CD1c-positive myeloid dendritic cell (primary cell): ENCODE measurements around the gene DOCK4.
"Not testable (repeated sequence)": the region's sequence is repeated elsewhere in the genome, so short reads cannot be mapped to it uniquely, and the experiment has no call there.

Experiments used
- DNase-seq: peaks from one replicate; pipeline ENCODE4 v3.0.0-alpha.2; 2016; ENCODE audit errors: extremely low spot score

The DOCK4 gene

GRCh38 chr7:112133328-112133727 is 72.9 kb downstream of the DOCK4 start:
- no peak for DNase-seq

DNA sequence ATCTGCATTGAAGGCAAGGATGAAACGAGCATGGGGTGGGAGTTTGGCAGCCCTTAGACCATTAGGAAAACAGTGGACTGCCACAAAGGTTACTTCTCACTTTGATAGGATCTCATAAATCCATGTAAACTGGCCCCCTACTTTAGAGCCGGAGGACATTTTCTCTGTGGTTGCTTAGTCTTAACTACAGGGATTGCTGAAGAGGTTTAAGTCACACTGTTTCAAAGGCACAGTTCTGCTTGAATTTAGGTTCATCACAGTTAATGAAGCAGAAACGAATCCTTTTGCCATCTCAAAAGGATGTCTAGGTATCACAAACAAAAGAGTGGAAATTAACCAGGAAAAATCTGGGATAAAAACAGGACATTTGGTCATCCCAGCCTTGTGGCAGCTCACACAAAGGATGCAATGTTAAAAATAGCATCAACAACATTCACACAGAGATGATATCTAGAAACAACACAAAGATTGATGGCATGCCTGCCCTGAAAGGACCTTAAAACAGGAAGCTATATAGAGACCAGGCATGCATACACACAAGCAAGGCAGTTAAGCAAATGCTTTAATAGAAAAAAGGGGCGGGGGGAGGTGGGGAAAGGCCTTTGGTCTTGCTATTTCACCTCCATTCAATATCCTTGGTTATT is 74.0 kb downstream of the DOCK4 start:
- no peak for DNase-seq

DNA sequence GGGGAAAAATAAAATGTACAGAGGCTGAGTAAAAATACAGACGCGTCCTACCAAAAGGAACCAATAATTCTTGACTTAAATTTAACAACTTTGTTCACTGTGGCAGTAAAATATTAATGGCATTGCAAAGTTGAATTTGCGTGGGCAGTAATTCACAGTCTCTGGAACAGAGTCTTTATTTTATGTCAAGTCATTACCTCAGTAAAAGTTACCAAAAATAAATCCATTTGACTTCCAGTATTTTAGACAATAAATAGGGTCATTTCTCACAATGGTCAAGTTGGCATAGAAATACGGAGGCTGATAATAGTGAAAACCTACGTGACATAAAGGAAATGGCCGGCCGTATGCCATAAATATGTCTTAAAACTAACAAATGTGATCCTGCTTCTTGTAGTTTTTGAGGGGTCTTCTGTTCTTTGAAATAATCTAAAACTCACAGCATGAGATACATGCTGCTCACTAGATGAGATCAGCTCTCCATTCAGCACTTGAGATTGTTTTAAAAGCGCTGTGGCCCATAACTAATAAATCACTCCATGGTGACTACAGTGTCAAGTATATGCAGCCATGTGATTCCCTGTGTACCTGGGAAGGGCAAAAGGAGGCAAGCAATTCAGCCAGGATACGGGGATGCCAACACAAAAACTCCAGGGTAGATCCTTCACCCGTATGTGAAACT is 75.3 kb downstream of the DOCK4 start:
- DNase-seq = no peak

GRCh38 chr7:112129655-112130323 is 76.4 kb downstream of the DOCK4 start:
- no peak for DNase-seq

DNA sequence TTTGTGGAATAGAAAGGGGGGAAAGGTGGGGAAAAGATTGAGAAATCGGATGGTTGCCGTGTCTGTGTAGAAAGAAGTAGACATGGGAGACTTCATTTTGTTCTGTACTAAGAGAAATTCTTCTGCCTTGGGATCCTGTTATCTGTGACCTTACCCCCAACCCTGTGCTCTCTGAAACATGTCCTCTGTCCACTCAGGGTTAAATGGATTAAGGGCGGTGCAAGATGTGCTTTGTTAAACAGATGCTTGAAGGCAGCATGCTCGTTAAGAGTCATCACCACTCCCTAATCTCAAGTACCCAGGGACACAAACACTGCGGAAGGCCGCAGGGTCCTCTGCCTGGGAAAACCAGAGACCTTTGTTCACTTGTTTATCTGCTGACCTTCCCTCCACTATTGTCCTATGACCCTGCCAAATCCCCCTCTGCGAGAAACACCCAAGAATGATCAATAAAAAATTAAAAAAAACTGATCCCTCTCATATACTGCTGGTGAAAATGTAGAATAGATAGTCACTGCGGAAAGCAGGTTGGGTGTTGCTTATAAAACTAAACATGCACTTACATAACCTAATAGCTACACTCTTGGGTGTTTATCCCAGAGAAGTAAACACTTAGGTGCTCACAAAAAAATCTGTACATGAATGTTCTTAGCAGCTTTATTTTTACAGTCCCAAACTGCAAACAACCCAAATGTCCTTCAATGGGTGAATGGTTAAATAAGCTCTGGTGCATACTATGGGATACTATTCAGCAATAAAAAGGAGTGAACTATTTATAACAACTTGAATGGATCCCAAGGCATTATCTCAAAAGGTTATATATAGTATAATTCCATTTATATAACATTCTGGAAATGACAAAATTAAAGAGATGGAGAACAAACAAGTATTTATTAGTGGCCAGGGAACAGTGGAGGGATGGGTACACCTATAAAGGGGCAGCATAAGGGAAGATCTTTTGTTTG is 77.5 kb downstream of the DOCK4 start:
- DNase-seq = not testable (repeated sequence)

GRCh38 chr7:112128041-112128440 is 78.2 kb downstream of the DOCK4 start:
- not testable (repeated sequence) for DNase-seq

DNA sequence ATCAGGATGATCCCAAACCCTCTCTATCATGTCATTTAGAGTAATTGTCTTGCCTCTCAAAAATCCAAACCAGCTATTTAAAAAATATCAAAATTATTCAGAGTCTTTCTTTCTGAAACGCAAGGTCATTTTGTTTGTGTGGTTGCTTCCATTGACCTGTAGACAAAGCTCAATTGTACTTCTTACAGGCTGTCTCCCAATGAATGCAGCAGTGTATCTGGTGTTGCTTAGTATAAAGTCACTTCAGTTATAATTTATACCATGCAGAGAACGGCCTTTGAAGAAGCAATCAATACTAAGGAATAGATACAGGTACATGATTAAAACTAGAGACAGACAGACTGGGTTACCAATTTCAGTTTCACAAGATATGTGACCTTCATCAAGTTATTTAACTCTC is 80.9 kb downstream of the DOCK4 start:
- DNase-seq = no peak

DNA sequence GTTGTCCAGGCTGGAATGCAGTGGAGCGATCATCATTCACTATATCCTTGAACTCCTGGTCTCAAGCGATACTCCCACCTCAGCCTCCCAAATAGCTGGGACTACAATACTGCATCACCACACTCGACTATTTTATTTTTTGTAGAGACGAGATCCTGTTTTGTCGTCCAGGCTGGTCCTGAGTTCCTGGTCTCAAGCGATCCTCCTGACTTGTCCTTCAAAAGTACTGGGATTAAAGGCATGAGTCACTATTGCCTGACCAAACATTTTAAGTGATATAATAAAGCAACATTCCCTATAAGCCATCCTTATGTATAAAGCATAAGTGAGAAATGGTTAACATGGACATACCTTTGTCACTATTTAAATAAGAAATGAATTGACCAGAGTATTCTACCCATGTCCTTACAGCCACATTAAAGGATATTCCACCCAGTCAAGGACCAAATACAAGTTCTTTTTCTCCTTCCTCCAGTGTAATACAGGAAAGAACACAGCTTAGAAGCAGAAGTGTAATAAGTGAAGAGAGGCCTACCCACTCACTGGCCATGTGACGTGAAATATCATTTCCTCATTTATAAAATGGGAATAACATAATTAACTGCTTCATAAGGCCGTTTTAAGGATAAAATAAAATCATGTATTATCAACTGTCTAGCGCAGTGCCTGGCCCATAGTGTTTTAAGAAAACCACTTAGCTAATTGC is 82.0 kb downstream of the DOCK4 start:
- DNase-seq = peak; percentile 87

- no peak for DNase-seq
These were observed 83.4 kb downstream of the DOCK4 start for GRCh38 chr7:112122798-112123197.

GRCh38 chr7:112122144-112122543 is 84.1 kb downstream of the DOCK4 start:
- DNase-seq = no peak

DNA sequence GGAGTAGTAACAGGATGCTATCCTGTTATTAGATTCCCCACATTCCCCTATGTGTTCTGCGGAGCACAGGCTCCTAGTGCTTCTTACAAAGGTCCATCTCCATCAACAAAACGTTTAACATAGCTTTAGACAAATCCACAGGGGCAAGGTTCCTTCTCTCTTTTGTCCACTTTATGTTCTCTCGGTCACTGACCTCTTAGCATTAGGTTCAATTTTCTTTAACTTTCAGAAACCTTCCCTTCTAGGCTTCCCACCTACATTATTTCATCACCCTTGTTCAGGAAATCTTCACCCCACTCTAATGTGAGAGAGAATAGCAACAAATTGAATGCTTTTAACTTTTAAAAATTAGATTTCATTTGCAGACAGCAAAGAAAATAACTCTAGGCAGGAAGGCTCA is 84.9 kb downstream of the DOCK4 start:
- no peak for DNase-seq

GRCh38 chr7:112120696-112121217 is 85.4 kb downstream of the DOCK4 start:
- no peak for DNase-seq

- DNase-seq = no peak
These were observed 87.3 kb downstream of the DOCK4 start for GRCh38 chr7:112118581-112119566.

- no peak for DNase-seq
These were observed 89.3 kb downstream of the DOCK4 start for GRCh38 chr7:112116894-112117293.

- DNase-seq = no peak
These were observed 89.8 kb downstream of the DOCK4 start for GRCh38 chr7:112116358-112116757.

DNA sequence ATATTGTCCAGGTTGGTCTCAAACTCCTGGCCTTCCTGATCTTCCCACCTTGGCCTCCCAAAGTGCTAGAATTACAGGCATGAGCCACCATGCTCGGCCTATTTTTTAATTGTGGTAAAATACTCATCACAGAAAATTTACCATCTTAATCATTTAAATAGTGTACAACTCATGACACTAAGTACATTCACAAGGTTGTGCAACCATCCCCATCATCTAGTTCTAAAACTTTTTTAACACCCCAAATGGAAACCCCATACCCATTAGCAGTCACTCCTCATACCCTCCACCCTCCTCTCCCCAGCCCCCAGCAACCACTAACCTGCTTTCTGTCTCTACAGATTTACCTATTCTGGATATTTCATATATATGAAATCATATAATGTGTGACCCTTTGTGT is 90.3 kb downstream of the DOCK4 start:
- no peak for DNase-seq

DNA sequence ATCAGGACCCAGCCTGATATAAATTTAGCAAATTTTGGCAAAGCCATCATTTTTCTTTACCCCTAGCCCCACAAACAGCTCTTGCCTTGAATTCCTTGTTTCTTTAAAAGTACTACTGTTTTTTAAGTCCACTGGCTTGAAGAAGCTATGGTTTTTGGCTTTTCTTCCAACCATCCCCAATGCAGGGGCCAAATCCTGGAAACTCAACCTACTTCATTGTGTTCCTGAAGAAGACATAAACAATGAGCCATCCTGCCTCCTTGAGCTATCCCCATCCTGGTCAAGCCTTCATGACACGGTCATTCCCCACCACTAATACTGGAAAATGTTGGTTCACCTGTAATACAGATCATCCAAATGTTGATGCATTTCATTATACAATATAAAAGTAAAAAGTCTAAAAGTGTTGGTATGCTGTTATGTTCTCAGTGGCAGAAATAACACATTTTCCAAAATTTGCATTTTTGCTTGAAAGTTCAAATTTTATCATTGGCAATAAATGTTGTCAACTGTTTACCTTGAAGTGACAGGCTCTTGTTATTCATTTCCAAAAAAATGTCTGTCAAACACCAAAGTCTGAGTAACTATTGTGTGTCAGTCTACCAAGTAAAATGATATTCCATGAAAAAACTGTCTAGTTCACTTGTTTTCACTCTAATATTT is 92.2 kb downstream of the DOCK4 start:
- no peak for DNase-seq

DNA sequence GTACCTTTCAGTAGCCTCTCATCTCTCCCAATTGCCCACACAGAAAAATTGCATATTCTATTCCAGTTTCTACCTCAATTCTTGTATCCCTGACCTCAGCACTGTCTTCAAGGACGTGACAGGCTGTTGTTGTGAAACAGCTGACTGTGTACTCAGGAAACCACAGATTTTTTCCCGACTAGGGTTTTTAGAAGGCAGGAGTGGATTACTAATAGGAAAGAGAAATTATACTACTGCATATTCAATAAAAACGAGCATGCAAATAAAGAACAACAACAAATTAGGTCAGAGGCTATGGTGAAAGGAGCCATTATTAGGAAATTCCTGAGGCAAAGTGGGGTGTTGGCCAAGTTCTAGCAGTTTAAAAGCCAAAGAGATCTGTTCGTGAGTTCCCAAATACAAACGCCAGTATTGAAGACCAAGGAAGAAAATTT is 93.4 kb downstream of the DOCK4 start:
- peak; percentile 40 for DNase-seq

DNA sequence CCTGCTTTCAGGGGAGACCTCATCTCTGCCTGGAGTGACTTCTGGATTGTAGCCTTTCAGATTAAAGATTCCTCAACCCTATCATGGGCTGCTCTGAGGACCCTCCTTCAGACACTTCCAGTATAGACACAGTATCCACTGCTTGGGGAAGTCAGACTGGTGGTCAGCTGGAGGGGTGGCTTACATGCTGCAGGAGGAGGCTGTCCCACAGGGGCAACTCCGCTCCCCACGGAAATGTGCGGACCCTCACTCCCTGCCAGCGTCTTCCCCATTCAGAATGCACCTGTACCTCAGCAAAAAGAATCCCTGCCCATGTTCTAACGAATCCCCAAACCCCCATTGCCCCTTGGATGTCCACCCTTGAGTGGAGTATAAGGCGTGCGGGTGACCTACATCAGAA is 95.5 kb downstream of the DOCK4 start:
- no peak for DNase-seq
